DND-41 (cell line): Measurements from ENCODE around the gene CHST14.
A peak's percentile ranks its signal among the peaks of the same experiment; 100 is the strongest.

ENCODE experiments used
- ATAC-seq: fragments of 200-7000 bp; cut with Tn5 transposase; 3 replicates; pipeline ENCODE4 v1.9.1; 2021; ENCODE audit warnings: low read depth; ENCODE audit not compliant: insufficient read depth
- DNase-seq: peaks from one replicate; pipeline ENCODE4 v3.0.0-alpha.2; 2020
- H2AFZ ChIP-seq: 2 replicates; pipeline ENCODE4 v1.6.0; 2012; ENCODE audit warnings: low read depth, low read length
- H3K27ac ChIP-seq: 2 replicates; pipeline ENCODE4 v1.5.1; 2012; ENCODE audit warnings: low read length, inconsistent platforms
- H3K27me3 ChIP-seq: fragments of 200-600 bp; sonication (generic); 2 replicates; pipeline ENCODE4 v1.6.0; 2012; ENCODE audit warnings: low read length, mild to moderate bottlenecking, inconsistent platforms; ENCODE audit not compliant: insufficient read depth, poor library complexity
- H3K36me3 ChIP-seq: 2 replicates; pipeline ENCODE4 v1.5.1; 2012; ENCODE audit warnings: low read length, inconsistent platforms; ENCODE audit not compliant: insufficient read depth
- H3K4me1 ChIP-seq: 2 replicates; pipeline ENCODE4 v1.5.1; 2012; ENCODE audit warnings: mild to moderate bottlenecking, low read length; ENCODE audit not compliant: insufficient read depth
- H3K4me2 ChIP-seq: 2 replicates; pipeline ENCODE4 v1.6.0; 2012; ENCODE audit warnings: mild to moderate bottlenecking, moderate library complexity, low read length, inconsistent platforms; ENCODE audit not compliant: insufficient read depth
- H3K4me3 ChIP-seq, 2 experiments: fragments of 200-600 bp in 1 of 2; shearing (Covaris generic) in 1 of 2; 2 replicates each; pipeline ENCODE4 v1.5.1; 2012 to 2016; ENCODE audit warnings: inconsistent platforms in 2 of 2, low read length in 2 of 2, mild to moderate bottlenecking in 2 of 2, low read depth in 1 of 2, moderate library complexity in 1 of 2
- H3K79me2 ChIP-seq: 2 replicates; pipeline ENCODE4 v1.6.0; 2012; ENCODE audit warnings: low read length, inconsistent platforms; ENCODE audit not compliant: insufficient read depth
- H3K9ac ChIP-seq: 2 replicates; pipeline ENCODE4 v1.6.0; 2012; ENCODE audit warnings: low read depth, mild to moderate bottlenecking, inconsistent platforms, low read length, moderate library complexity
- H3K9me3 ChIP-seq: 2 replicates; pipeline ENCODE4 v1.5.1; 2012; ENCODE audit warnings: low read length, moderate library complexity, mild to moderate bottlenecking, inconsistent platforms; ENCODE audit not compliant: insufficient read depth, severe bottlenecking
- H4K20me1 ChIP-seq: 2 replicates; pipeline ENCODE4 v1.6.0; 2012; ENCODE audit warnings: low read length; ENCODE audit not compliant: insufficient read depth
- CTCF ChIP-seq: IDR thresholded peaks from 2 replicates; pipeline ENCODE4 v1.5.1; 2012; ENCODE audit warnings: borderline replicate concordance, low read length, moderate library complexity, mild to moderate bottlenecking; ENCODE audit not compliant: poor library complexity, severe bottlenecking; ENCODE audit errors: extremely low read depth
- EZH2 ChIP-seq: IDR thresholded peaks from 3 replicates; pipeline ENCODE4 v1.6.1; 2012; ENCODE audit warnings: borderline replicate concordance, low read depth, mild to moderate bottlenecking, moderate library complexity, low read length, inconsistent platforms; ENCODE audit not compliant: severe bottlenecking

CHST14 gene

GRCh38 chr15:40438712-40439111, 32.1 kb upstream of the CHST14 start:
- Histone ChIP-seq H3K9me3 (no peaks in the 10 kb centered on the region), H3K9ac (no peak overlapping the region), H3K4me3 (no peak overlapping the region), H3K27me3 (peaks cover 22% of the 10 kb centered on the region), H3K79me2 (peaks cover 26% of the 10 kb centered on the region), H3K4me2 (no peak overlapping the region), H3K4me1 (peaks cover 39% of the 10 kb centered on the region), H3K36me3 (no peaks in the 10 kb centered on the region), H2AFZ (no peak overlapping the region), H4K20me1 (peaks cover 21% of the 10 kb centered on the region), H3K27ac (no peak overlapping the region)
- no peak for DNase-seq
- ATAC-seq = no peak
- no peak for TF ChIP-seq CTCF
- no peak for TF ChIP-seq EZH2

GRCh38 chr15:40439461-40439959, 31.3 kb upstream of the CHST14 start:
- H4K20me1 ChIP-seq = peaks cover 29% of the 10 kb centered on the region
- H3K36me3 ChIP-seq = no peaks in the 10 kb centered on the region
- peaks cover 34% of the 10 kb centered on the region for H3K79me2 ChIP-seq
- H3K9me3 ChIP-seq = no peaks in the 10 kb centered on the region
- H3K4me1 ChIP-seq = peaks cover 43% of the 10 kb centered on the region
- peak overlapping the region; percentile 89 for H2AFZ ChIP-seq
- TF ChIP-seq EZH2 (no peak), CTCF (no peak)
- H3K27me3 ChIP-seq = peaks cover 22% of the 10 kb centered on the region
- ATAC-seq = no peak
- H3K27ac ChIP-seq = peak overlapping the region; percentile 44; the same call in 1 of the 2 replicates
- DNase-seq = no peak
- peak overlapping the region; percentile 70 for H3K9ac ChIP-seq
- peak overlapping the region; percentile 100 for H3K4me2 ChIP-seq
- peak overlapping the region; percentile 54 to 83; a peak in 3 of 4 replicates for H3K4me3 ChIP-seq

GRCh38 chr15:40439960-40440742, 30.6 kb upstream of the CHST14 start:
- Histone ChIP-seq H3K79me2 (peaks cover 40% of the 10 kb centered on the region), H3K36me3 (no peaks in the 10 kb centered on the region), H3K9ac (peak overlapping the region; percentile 70), H3K4me1 (peaks cover 43% of the 10 kb centered on the region), H4K20me1 (peaks cover 34% of the 10 kb centered on the region), H3K4me2 (peak overlapping the region; percentile 100), H3K4me3 (peak overlapping the region; percentile 54 to 83), H3K9me3 (no peaks in the 10 kb centered on the region), H3K27ac (peak overlapping the region; percentile 44; the same call in 1 of the 2 replicates), H2AFZ (peak overlapping the region; percentile 89), H3K27me3 (peaks cover 22% of the 10 kb centered on the region)
- ATAC-seq = 0 out of 3 replicates have a peak, but pooled peaks have one; percentile 9
- TF ChIP-seq CTCF = peak; percentile 8
- no peak for TF ChIP-seq EZH2
- DNase-seq = peak; percentile 34
